CD4-positive, alpha-beta T cell treated with Interleukin-2 at 100 ng/mL for 4 hours (primary cell): ENCODE data around the gene TBC1D23.
A peak's percentile ranks its signal among the peaks of the same experiment; 100 is the strongest.
"Not testable (repeated sequence)": the region's sequence is repeated elsewhere in the genome, so short reads cannot be mapped to it uniquely, and the experiment has no call there.

Experiments
- DNase-seq: peaks from one replicate; pipeline ENCODE4 v3.0.0-alpha.2; 2020; ENCODE audit warnings: low spot score

Gene TBC1D23

GRCh38 chr3:100306695-100307094 lies 45.9 kb downstream of the TBC1D23 start:
- DNase-seq = no peak

GRCh38 chr3:100310355-100310965 lies 49.7 kb downstream of the TBC1D23 start:
- no peak for DNase-seq

GRCh38 chr3:100311011-100311410 lies 50.2 kb downstream of the TBC1D23 start:
- no peak for DNase-seq

GRCh38 chr3:100316641-100317069 lies 55.9 kb downstream of the TBC1D23 start:
- peak; percentile 64 for DNase-seq

GRCh38 chr3:100317912-100318311 lies 57.1 kb downstream of the TBC1D23 start:
- peak; percentile 7 for DNase-seq

- no peak for DNase-seq
Measured at GRCh38 chr3:100319951-100320350, 59.2 kb downstream of the TBC1D23 start.

GRCh38 chr3:100324044-100324443 lies 63.3 kb downstream of the TBC1D23 start:
- no peak for DNase-seq

- no peak for DNase-seq
Measured at GRCh38 chr3:100325827-100326226, 65.0 kb downstream of the TBC1D23 start.

GRCh38 chr3:100327377-100327776 lies 66.6 kb downstream of the TBC1D23 start:
- DNase-seq = not testable (repeated sequence)

GRCh38 chr3:100329800-100330489 lies 69.2 kb downstream of the TBC1D23 start:
- DNase-seq = no peak

GRCh38 chr3:100330651-100331050 lies 69.9 kb downstream of the TBC1D23 start:
- DNase-seq = no peak

GRCh38 chr3:100331660-100332059 lies 70.9 kb downstream of the TBC1D23 start:
- DNase-seq = no peak

- no peak for DNase-seq
Measured at GRCh38 chr3:100333051-100333450, 72.3 kb downstream of the TBC1D23 start.

- DNase-seq = no peak
Measured at GRCh38 chr3:100333970-100334487, 73.2 kb downstream of the TBC1D23 start.

GRCh38 chr3:100334488-100335351 lies 73.9 kb downstream of the TBC1D23 start, which contains the start of gene NIT2:
Gene NIT2, plus strand, starts transcription at chr3:100334757. Its CDS starts 35 bp downstream, at chr3:100334792.
- DNase-seq = peak; percentile 75

- peak; percentile 13 for DNase-seq
Measured at GRCh38 chr3:100335434-100335833, 74.6 kb downstream of the TBC1D23 start.

- DNase-seq = not testable (repeated sequence)
Measured at GRCh38 chr3:100336229-100336628, 75.4 kb downstream of the TBC1D23 start.

GRCh38 chr3:100338911-100339310 lies 78.1 kb downstream of the TBC1D23 start:
- DNase-seq = no peak

GRCh38 chr3:100339786-100340185 lies 79.0 kb downstream of the TBC1D23 start:
- no peak for DNase-seq

GRCh38 chr3:100340527-100340926 lies 79.7 kb downstream of the TBC1D23 start:
- no peak for DNase-seq

GRCh38 chr3:100348727-100349126 lies 87.9 kb downstream of the TBC1D23 start:
- no peak for DNase-seq

GRCh38 chr3:100351770-100352169 lies 91.0 kb downstream of the TBC1D23 start:
- not testable (repeated sequence) for DNase-seq
